PC-3 (cell line): ENCODE data around the gene IRF3. TPM values are rescaled to one million over a fixed set of nuclear protein-coding genes. Genes with fewer than 3 reads are reported as not detected.

Experiments
- ATAC-seq: fragments of 200-7000 bp; cut with Tn5 transposase; 2 replicates; pipeline ENCODE4 v1.9.1; 2020; ENCODE audit warnings: mild to moderate bottlenecking, moderate library complexity
- BruUV-seq: library from RNA; stranded (reverse); fragments of 400-500 nt; replicated peaks from 2 replicates; lab custom pipeline; 2021; lab: Mats Ljungman, UMichigan
- CTCF ChIA-PET: fragments of 300-600 bp; sonication (Branson Sonifier 250); formaldehyde crosslinking; loops from one replicate; lab custom pipeline; 2022; ENCODE audit warnings: antibody characterized with exemption; lab: Charles Lee
- POLR2A ChIA-PET: fragments of 300-600 bp; sonication (Branson Sonifier 250); formaldehyde crosslinking; loops from one replicate; lab custom pipeline; 2022; ENCODE audit warnings: antibody characterized with exemption; ENCODE audit not compliant: unreplicated experiment; lab: Charles Lee
- DNase-seq: peaks from one replicate; pipeline ENCODE4 v3.0.0-alpha.2; 2015
- H2AFZ ChIP-seq: fragments of 300-600 bp; sonication (generic); 2 replicates; pipeline ENCODE4 v1.6.0; 2016; ENCODE audit warnings: antibody characterized with exemption, low read length
- H3F3A ChIP-seq: fragments of 300-600 bp; sonication (generic); one replicate; pipeline ENCODE4 v1.6.0; 2017; ENCODE audit warnings: antibody characterized with exemption, low read length, control low read depth, mild to moderate bottlenecking; ENCODE audit not compliant: unreplicated experiment
- H3K27ac ChIP-seq: fragments of 300-600 bp; sonication (generic); 2 replicates; pipeline ENCODE4 v1.5.1; 2016; ENCODE audit warnings: mild to moderate bottlenecking, low read length
- H3K27me3 ChIP-seq: fragments of 300-600 bp; sonication (generic); 2 replicates; pipeline ENCODE4 v1.6.1; 2016; ENCODE audit warnings: low read length, mixed read lengths
- H3K36me3 ChIP-seq: fragments of 300-600 bp; sonication (generic); 2 replicates; pipeline ENCODE4 v1.6.1; 2016; ENCODE audit warnings: low read depth, mixed run types, low read length, mixed read lengths
- H3K4me1 ChIP-seq: fragments of 300-600 bp; sonication (generic); 2 replicates; pipeline ENCODE4 v1.5.1; 2016; ENCODE audit warnings: low read length; ENCODE audit not compliant: insufficient read depth
- H3K4me2 ChIP-seq: fragments of 300-600 bp; sonication (generic); 2 replicates; pipeline ENCODE4 v1.6.0; 2016; ENCODE audit warnings: low read length
- H3K4me3 ChIP-seq: fragments of 300-600 bp; sonication (generic); 2 replicates; pipeline ENCODE4 v1.5.1; 2016; ENCODE audit warnings: mild to moderate bottlenecking, low read length, mixed read lengths
- H3K79me2 ChIP-seq: fragments of 300-600 bp; sonication (generic); 2 replicates; pipeline ENCODE4 v1.6.1; 2017; ENCODE audit warnings: low read length, mixed read lengths
- H3K9ac ChIP-seq: fragments of 300-600 bp; sonication (generic); 2 replicates; pipeline ENCODE4 v1.6.0; 2016; ENCODE audit warnings: mild to moderate bottlenecking, low read length
- H3K9me2 ChIP-seq: fragments of 300-600 bp; sonication (generic); replicated peaks from 2 replicates; pipeline ENCODE4 v1.6.1; 2016; ENCODE audit warnings: mixed run types, low read length, mixed read lengths
- H3K9me3 ChIP-seq: fragments of 300-600 bp; sonication (generic); 2 replicates; pipeline ENCODE4 v1.6.1; 2016; ENCODE audit warnings: low read length, mixed read lengths
- H4K20me1 ChIP-seq: fragments of 300-600 bp; sonication (generic); 2 replicates; pipeline ENCODE4 v1.6.1; 2016; ENCODE audit warnings: low read length, mixed read lengths
- EZH2 ChIP-seq: fragments of 300-600 bp; sonication (generic); IDR thresholded peaks from one replicate; pipeline ENCODE4 v1.6.1; 2017; ENCODE audit warnings: antibody characterized with exemption, mild to moderate bottlenecking, low read length; ENCODE audit not compliant: unreplicated experiment
- EZH2phosphoT487 ChIP-seq: fragments of 300-600 bp; sonication (generic); IDR thresholded peaks from 2 replicates; pipeline ENCODE4 v1.6.1; 2018; ENCODE audit warnings: mild to moderate bottlenecking, antibody characterized with exemption, low read length, borderline replicate concordance
- intact Hi-C: fragments of 100-400 bp; cut with micrococcal nuclease; formaldehyde crosslinking; loops from 2 replicates; pipeline ENCODE4 v1.9.0; 2023
- total RNA-seq: library from RNA; depleted of rRNA; stranded (reverse); fragments of >200 nt; gene quantifications from 2 replicates; pipeline ENCODE4 v1.2.3, GENCODE V29; 2014
- TF ChIP-seq, protein P1 (sequence below): fragments of 300-600 bp; sonication (generic); conservative IDR thresholded peaks from 2 replicates; pipeline ENCODE4 v1.5.1; 2017; ENCODE audit warnings: antibody characterized with exemption, low read depth, mild to moderate bottlenecking, low read length

Gene IRF3
- total RNA-seq, 1 experiment from 2014 or later = 236 TPM

GRCh38 chr19:49657493-49658138 is 8.0 kb downstream of the IRF3 start:
- Histone ChIP-seq H2AFZ (no peak overlapping the region), H3K9me2 (no peaks in the 10 kb centered on the region), H3K9ac (no peak overlapping the region), H3K79me2 (no peaks in the 10 kb centered on the region; the same call in 1 of the 2 replicates), H3K4me3 (no peak overlapping the region), H3K36me3 (peaks cover 57% of the 10 kb centered on the region), H4K20me1 (0 out of 2 replicates have a peak, but pooled peaks cover 3% of the 10 kb centered on the region), H3F3A (no peaks in the 10 kb centered on the region), H3K4me2 (no peak overlapping the region), H3K27me3 (no peaks in the 10 kb centered on the region), H3K4me1 (no peaks in the 10 kb centered on the region), H3K9me3 (no peaks in the 10 kb centered on the region), H3K27ac (no peak overlapping the region)
- intact Hi-C loops = no loop called here
- POLR2A ChIA-PET = interaction anchor here (0.5 kb wide), 1 partner anchor 9 kb away, joined by 11 read pairs; no protein-coding TSS in a partner anchor
- CTCF ChIA-PET = no interaction called here
- DNase-seq (no peak), ATAC-seq (no peak)
- TF ChIP-seq, protein P1, sequence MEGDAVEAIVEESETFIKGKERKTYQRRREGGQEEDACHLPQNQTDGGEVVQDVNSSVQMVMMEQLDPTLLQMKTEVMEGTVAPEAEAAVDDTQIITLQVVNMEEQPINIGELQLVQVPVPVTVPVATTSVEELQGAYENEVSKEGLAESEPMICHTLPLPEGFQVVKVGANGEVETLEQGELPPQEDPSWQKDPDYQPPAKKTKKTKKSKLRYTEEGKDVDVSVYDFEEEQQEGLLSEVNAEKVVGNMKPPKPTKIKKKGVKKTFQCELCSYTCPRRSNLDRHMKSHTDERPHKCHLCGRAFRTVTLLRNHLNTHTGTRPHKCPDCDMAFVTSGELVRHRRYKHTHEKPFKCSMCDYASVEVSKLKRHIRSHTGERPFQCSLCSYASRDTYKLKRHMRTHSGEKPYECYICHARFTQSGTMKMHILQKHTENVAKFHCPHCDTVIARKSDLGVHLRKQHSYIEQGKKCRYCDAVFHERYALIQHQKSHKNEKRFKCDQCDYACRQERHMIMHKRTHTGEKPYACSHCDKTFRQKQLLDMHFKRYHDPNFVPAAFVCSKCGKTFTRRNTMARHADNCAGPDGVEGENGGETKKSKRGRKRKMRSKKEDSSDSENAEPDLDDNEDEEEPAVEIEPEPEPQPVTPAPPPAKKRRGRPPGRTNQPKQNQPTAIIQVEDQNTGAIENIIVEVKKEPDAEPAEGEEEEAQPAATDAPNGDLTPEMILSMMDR = no peak
- TF ChIP-seq EZH2 (no peak), EZH2phosphoT487 (no peak)
- BruUV-seq = no TSS peak

DNA sequence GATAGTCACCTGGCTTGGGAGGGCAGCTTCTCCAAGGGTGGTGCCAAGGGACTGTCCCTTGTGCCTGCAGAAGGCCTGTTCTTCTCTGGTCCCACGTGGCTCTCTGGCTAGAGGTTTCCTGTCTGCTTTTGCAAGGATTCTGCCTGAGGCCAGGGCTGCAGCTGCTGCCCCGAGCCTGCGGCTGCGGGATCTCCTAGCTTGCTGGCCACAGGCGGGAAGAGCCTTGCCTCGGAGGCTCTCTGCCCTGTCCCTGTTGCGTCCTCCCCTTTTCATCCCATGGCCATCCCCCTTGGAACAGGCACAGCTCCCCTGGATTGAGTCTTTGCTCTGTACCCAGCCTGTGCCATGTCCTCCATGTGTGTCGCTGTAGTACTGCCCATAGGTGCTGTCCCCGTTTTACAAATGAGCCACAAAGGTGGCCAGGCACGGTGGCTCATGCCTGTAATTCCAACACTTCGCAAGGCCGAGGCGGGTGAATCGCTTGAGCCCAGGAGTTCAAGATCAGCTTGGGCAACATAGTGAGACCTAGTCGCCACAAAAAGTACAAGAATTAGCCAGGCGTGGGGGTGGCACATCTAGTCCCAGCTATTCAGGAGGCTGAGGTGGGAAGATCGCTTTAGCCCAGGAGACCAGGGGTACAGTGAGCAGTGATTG is 9.1 kb downstream of the IRF3 start:
- DNase-seq = no peak
- no peak overlapping the region for H3K27ac ChIP-seq
- H3K27me3 ChIP-seq = no peaks in the 10 kb centered on the region
- 0 out of 2 replicates have a peak, but pooled peaks cover 3% of the 10 kb centered on the region for H4K20me1 ChIP-seq
- ChIA-PET CTCF (no interaction called here), POLR2A (no interaction called here)
- H3K36me3 ChIP-seq = peaks cover 60% of the 10 kb centered on the region
- no peaks in the 10 kb centered on the region for H3K9me3 ChIP-seq
- no peaks in the 10 kb centered on the region for H3K79me2 ChIP-seq
- H3K4me2 ChIP-seq = no peak overlapping the region
- no peak overlapping the region for H3K4me3 ChIP-seq
- intact Hi-C loops = no loop called here
- no peak overlapping the region for H3K9ac ChIP-seq
- no peaks in the 10 kb centered on the region for H3K4me1 ChIP-seq
- ATAC-seq = no peak
- no peak overlapping the region for H2AFZ ChIP-seq
- no TSS peak for BruUV-seq
- no peaks in the 10 kb centered on the region for H3K9me2 ChIP-seq
- TF ChIP-seq EZH2phosphoT487 (no peak), EZH2 (no peak)
- TF ChIP-seq, protein P1 = no peak
- no peaks in the 10 kb centered on the region for H3F3A ChIP-seq
